HepG2 (cell line): ENCODE data around the gene ADAMTSL4. TPM values are rescaled to one million over a fixed set of nuclear protein-coding genes. Genes with fewer than 3 reads are reported as not detected.
A peak's percentile ranks its signal among the peaks of the same experiment; 100 is the strongest.

Source experiments
- BCL3 ChIP-seq: sonication (generic); formaldehyde crosslinking; IDR thresholded peaks from 2 replicates; pipeline ENCODE4 v1.5.1; 2020; ENCODE audit warnings: mild to moderate bottlenecking, missing genetic modification reagents, moderate library complexity
- BRD4 ChIP-seq: sonication (generic); formaldehyde crosslinking; IDR thresholded peaks from 2 replicates; pipeline ENCODE4 v1.4.0; 2020; ENCODE audit warnings: missing genetic modification reagents
- ESRRA ChIP-seq: sonication (generic); formaldehyde crosslinking; IDR thresholded peaks from 2 replicates; pipeline ENCODE4 v1.5.1; 2020; ENCODE audit warnings: mild to moderate bottlenecking, low read depth, missing genetic modification reagents
- KMT2B ChIP-seq: IDR thresholded peaks from 2 replicates; pipeline ENCODE4 v1.6.1; 2016; ENCODE audit warnings: missing genetic modification reagents, missing compliant biosample characterization
- NFRKB ChIP-seq: fragments of 450-650 bp; IDR thresholded peaks from 2 replicates; pipeline ENCODE4 v1.6.1; 2017
- SYNCRIP ChIP-seq: fragments of 200-400 bp; formaldehyde crosslinking; IDR thresholded peaks from 2 replicates; pipeline ENCODE4 v1.6.1; 2018; ENCODE audit warnings: mild to moderate bottlenecking, low read depth, low read length; ENCODE audit not compliant: insufficient read depth
- THRA ChIP-seq: sonication (generic); formaldehyde crosslinking; IDR thresholded peaks from 2 replicates; pipeline ENCODE4 v1.4.0; 2020; ENCODE audit warnings: missing genetic modification reagents, borderline replicate concordance
- WIZ ChIP-seq: sonication (generic); formaldehyde crosslinking; IDR thresholded peaks from 2 replicates; pipeline ENCODE4 v1.5.1; 2020; ENCODE audit warnings: mild to moderate bottlenecking, missing genetic modification reagents
- ZNF235 ChIP-seq: sonication (generic); formaldehyde crosslinking; IDR thresholded peaks from 2 replicates; pipeline ENCODE4 v1.8.1; 2023; ENCODE audit warnings: mild to moderate bottlenecking, missing genetic modification reagents, borderline replicate concordance
- ZNF296 ChIP-seq: sonication (generic); formaldehyde crosslinking; conservative IDR thresholded peaks from 2 replicates; pipeline ENCODE4 v1.5.0; 2020; ENCODE audit warnings: mild to moderate bottlenecking, missing genetic modification reagents
- ZNF318 ChIP-seq: sonication (generic); formaldehyde crosslinking; IDR thresholded peaks from 2 replicates; pipeline ENCODE4 v1.4.0; 2020; ENCODE audit warnings: mild to moderate bottlenecking, missing genetic modification reagents
- ZNF383 ChIP-seq: sonication (generic); formaldehyde crosslinking; IDR thresholded peaks from 2 replicates; pipeline ENCODE4 v1.4.0; 2020; ENCODE audit warnings: missing genetic modification reagents, mild to moderate bottlenecking, borderline replicate concordance
- ZNF549 ChIP-seq: sonication (generic); formaldehyde crosslinking; IDR thresholded peaks from 2 replicates; pipeline ENCODE4 v1.5.0; 2020; ENCODE audit warnings: missing genetic modification reagents
- ZNF674 ChIP-seq: sonication (generic); formaldehyde crosslinking; IDR thresholded peaks from 2 replicates; pipeline ENCODE4 v1.5.0; 2020; ENCODE audit warnings: low read depth, mild to moderate bottlenecking, missing genetic modification reagents
- ZNF772 ChIP-seq: sonication (generic); formaldehyde crosslinking; IDR thresholded peaks from 2 replicates; pipeline ENCODE4 v1.5.0; 2020; ENCODE audit warnings: mild to moderate bottlenecking, missing genetic modification reagents
- polyA plus RNA-seq, 8 experiments: library from polyadenylated mRNA; depleted of rRNA in 3 of 8; stranded (reverse) in 7 of 8; unstranded in 1 of 8; fragments of >200 nt; fragmentation: Illumina TruSeq in 4 of 8; extraction: Trizol in 4 of 8; gene quantifications; 2 replicates each; pipeline versions ENCODE4 v1.2.1 to v1.2.3, GENCODE V29; 2011 to 2016; ENCODE audit warnings: low read depth in 4 of 8, missing spikeins in 1 of 8, mixed read lengths in 1 of 8; ENCODE audit not compliant: insufficient read depth in 1 of 8
- total RNA-seq, 5 experiments: library from RNA; depleted of rRNA; stranded (reverse); fragments of >200 nt; fragmentation: Illumina TruSeq; extraction: Trizol; gene quantifications; 2 replicates each; pipeline ENCODE4 v1.2.3, GENCODE V29; 2016; ENCODE audit warnings: low read depth in 1 of 5
- TF ChIP-seq, protein P1 (sequence below): sonication (generic); formaldehyde crosslinking; IDR thresholded peaks from 2 replicates; pipeline ENCODE4 v1.4.0; 2020; ENCODE audit warnings: missing genetic modification reagents

ADAMTSL4 gene
- total and polyA plus RNA-seq, 2 of the 13 experiments (the other 11 are each of a cell fraction or from before 2014, with no cell fraction given): 3.9 to 16.4 TPM

- TF ChIP-seq ZNF383 (CRISPR knock-in tag) (peak; percentile 60; the same call in 1 of the 2 replicates), ZNF235 (0 out of 2 replicates have a peak, but pooled peaks have one; percentile 43), ZNF318 (CRISPR knock-in tag) (no peak), ZNF549 (CRISPR knock-in tag) (no peak), SYNCRIP (no peak), ZNF296 (no peak), THRA (CRISPR knock-in tag) (peak; percentile 37; the same call in 1 of the 2 replicates), KMT2B (CRISPR knock-in tag) (no peak), ESRRA (no peak), BRD4 (CRISPR knock-in tag) (0 out of 2 replicates have a peak, but pooled peaks have one; percentile 26), NFRKB (no peak), WIZ (no peak), BCL3 (0 out of 2 replicates have a peak, but pooled peaks have one; percentile 23), ZNF674 (CRISPR knock-in tag) (no peak), ZNF772 (CRISPR knock-in tag) (peak; percentile 68; the same call in 1 of the 2 replicates)
- TF ChIP-seq, protein P1, sequence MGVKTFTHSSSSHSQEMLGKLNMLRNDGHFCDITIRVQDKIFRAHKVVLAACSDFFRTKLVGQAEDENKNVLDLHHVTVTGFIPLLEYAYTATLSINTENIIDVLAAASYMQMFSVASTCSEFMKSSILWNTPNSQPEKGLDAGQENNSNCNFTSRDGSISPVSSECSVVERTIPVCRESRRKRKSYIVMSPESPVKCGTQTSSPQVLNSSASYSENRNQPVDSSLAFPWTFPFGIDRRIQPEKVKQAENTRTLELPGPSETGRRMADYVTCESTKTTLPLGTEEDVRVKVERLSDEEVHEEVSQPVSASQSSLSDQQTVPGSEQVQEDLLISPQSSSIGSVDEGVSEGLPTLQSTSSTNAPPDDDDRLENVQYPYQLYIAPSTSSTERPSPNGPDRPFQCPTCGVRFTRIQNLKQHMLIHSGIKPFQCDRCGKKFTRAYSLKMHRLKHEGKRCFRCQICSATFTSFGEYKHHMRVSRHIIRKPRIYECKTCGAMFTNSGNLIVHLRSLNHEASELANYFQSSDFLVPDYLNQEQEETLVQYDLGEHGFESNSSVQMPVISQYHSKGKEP (CRISPR knock-in tag): no peak
Measured at GRCh38 chr1:150515328-150516049, 33.7 kb upstream of the ADAMTSL4 start, which contains the start of gene FALEC (continued).
